ENCODE results near the gene DNAH1. TPM values are rescaled to one million over a fixed set of nuclear protein-coding genes. Genes with fewer than 3 reads are reported as not detected.

Gene DNAH1
- total RNA-seq, 4 donors from 2014 or later: 12.0 to 26.1 (median 15.5) TPM

DNA sequence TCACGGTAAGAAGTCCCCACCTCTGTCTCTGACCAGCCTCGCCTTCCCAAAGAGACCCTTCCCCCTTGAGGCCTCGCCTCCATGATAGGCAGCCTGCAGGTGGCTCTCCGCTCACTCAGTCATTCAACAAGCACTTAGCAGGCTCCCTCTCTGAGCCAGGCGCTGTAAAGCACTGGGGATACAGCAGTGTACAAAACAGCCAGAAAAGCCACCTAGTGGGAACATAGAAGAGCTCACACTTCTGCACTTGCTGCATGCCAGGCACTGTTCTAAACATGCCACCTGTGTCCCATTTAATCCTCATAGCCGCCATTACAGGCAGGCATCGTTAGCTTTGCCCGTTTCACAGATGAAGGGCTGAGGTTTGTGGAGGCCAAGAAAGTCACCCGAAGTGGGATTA, 72.8 kb downstream of the DNAH1 start:
- Histone ChIP-seq H3K27me3 (no peaks in the 10 kb centered on the region), H3K27ac (no peak overlapping the region), H3K9me3 (no peaks in the 10 kb centered on the region), H3K4me3 (no peak overlapping the region), H3K36me3 (peaks cover 0 to 91% (median 0%) of the 10 kb centered on the region in 3 donors), H3K4me1 (no peaks in the 10 kb centered on the region)
- WGBS, 2 donors: 91 to 94% methylated on average over 6 to 9 of the region's 9 CpGs
- TF ChIP-seq EP300 (IDR thresholded peaks at IDR 0.05): no peak
- no peak for TF ChIP-seq POLR2A (IDR thresholded peaks at IDR 0.05)
- TF ChIP-seq, protein P1, sequence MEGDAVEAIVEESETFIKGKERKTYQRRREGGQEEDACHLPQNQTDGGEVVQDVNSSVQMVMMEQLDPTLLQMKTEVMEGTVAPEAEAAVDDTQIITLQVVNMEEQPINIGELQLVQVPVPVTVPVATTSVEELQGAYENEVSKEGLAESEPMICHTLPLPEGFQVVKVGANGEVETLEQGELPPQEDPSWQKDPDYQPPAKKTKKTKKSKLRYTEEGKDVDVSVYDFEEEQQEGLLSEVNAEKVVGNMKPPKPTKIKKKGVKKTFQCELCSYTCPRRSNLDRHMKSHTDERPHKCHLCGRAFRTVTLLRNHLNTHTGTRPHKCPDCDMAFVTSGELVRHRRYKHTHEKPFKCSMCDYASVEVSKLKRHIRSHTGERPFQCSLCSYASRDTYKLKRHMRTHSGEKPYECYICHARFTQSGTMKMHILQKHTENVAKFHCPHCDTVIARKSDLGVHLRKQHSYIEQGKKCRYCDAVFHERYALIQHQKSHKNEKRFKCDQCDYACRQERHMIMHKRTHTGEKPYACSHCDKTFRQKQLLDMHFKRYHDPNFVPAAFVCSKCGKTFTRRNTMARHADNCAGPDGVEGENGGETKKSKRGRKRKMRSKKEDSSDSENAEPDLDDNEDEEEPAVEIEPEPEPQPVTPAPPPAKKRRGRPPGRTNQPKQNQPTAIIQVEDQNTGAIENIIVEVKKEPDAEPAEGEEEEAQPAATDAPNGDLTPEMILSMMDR (IDR thresholded peaks at IDR 0.05): no peak
- DNase-seq (ENCODE audit: low spot score in 2 of 2): no peak

DNA sequence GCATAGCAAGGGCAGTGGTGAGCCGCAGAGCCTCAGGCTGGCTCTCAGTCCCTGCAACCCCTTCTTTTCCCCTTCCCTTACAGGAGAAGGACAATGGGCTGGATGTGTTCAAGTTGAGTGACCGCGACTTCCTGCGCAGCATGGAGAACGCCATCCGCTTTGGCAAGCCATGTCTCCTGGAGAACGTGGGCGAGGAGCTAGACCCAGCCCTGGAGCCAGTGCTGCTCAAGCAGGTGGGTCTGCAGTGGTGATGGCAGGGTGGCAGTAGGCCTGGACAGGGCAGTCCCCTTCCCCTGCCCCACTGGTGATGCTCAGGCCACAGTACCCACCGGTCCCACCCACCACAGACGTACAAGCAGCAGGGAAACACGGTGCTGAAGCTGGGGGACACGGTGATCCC, 75.0 kb downstream of the DNAH1 start:
- Histone ChIP-seq H3K9me3 (no peaks in the 10 kb centered on the region), H3K36me3 (peaks cover 0 to 98% (median 0%) of the 10 kb centered on the region in 3 donors), H3K27ac (no peak overlapping the region), H3K4me1 (no peaks in the 10 kb centered on the region), H3K27me3 (no peaks in the 10 kb centered on the region), H3K4me3 (no peak overlapping the region)
- WGBS, 2 donors: 89 to 94% methylated on average over 4 to 12 of the region's 12 CpGs
- DNase-seq (ENCODE audit: low spot score in 2 of 2): no peak
- no peak for TF ChIP-seq POLR2A (IDR thresholded peaks at IDR 0.05)
- TF ChIP-seq, protein P1 (IDR thresholded peaks at IDR 0.05): no peak

DNA sequence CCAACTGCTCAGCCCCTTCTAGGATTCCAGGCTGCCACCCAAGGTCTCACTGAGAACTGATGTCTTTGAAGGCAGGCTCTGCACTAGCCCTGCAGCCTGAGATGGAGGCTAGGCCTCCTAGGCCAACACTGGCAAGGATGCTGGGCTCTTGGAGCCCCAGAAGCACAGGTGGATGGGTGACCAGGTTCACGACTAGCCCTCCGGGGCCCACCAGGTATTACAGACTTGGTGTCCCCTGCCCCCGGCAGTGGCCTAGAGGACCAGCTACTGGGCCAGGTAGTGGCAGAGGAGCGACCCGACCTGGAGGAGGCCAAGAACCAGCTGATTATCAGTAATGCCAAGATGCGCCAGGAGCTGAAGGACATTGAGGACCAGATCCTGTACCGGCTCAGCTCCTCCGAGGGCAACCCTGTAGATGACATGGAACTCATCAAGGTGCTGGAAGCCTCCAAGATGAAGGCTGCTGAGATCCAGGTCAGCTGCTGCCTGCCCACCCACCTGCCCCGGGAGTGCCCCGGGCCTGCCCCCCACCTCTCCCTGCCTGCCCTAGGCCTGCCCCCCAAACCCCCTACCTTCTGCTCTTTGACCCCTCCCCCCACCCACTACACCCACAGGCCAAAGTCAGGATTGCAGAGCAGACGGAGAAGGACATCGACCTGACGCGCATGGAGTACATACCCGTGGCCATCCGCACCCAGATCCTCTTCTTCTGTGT, 76.3 kb downstream of the DNAH1 start:
- no peak overlapping the region for H3K27ac ChIP-seq
- no peak for DNase-seq (ENCODE audit: low spot score in 2 of 2)
- no peaks in the 10 kb centered on the region for H3K4me1 ChIP-seq
- TF ChIP-seq POLR2A (IDR thresholded peaks at IDR 0.05) (no peak), EP300 (IDR thresholded peaks at IDR 0.05) (no peak)
- TF ChIP-seq, protein P1 (IDR thresholded peaks at IDR 0.05): no peak
- peaks cover 0 to 96% (median 0%) of the 10 kb centered on the region in 3 donors for H3K36me3 ChIP-seq
- WGBS, 2 donors: 91 to 95% methylated on average over 14 to 16 of the region's 16 CpGs
- no peaks in the 10 kb centered on the region for H3K9me3 ChIP-seq
- H3K4me3 ChIP-seq: no peak overlapping the region
- no peaks in the 10 kb centered on the region for H3K27me3 ChIP-seq

DNA sequence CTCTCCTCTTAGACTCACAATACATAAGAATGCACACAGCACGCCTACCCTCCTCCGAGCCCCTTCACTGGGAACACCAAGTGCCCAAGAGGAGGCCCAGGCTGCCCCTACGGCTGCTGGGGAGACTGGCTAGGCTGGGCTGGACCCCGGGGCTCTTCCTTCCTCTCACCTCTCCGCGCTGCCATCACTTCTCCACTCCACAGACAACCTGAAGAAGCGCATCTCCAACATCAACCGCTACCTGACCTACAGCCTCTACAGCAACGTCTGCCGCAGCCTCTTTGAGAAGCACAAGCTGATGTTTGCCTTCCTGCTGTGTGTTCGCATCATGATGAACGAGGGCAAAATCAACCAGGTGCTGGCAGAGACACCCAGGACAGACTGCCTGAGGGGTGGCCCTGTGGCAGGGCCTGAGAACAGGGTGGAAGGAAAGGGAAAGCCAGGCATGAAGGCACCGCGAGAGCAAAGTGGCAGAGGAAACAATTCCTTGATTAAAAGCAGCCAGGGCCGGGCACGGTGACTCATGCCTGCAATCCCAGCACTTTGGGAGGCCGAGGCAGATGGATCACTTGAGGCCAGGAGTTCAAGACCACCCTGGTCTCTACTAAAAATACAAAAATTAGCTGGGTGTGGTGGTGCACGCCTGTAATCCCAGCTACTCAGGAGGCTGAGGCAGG, 77.2 kb downstream of the DNAH1 start:
- Histone ChIP-seq H3K36me3 (peaks cover 0 to 93% (median 0%) of the 10 kb centered on the region in 3 donors), H3K4me3 (no peak overlapping the region), H3K4me1 (no peaks in the 10 kb centered on the region), H3K9me3 (no peaks in the 10 kb centered on the region), H3K27me3 (no peaks in the 10 kb centered on the region), H3K27ac (no peak overlapping the region)
- DNase-seq (ENCODE audit: low spot score in 2 of 2): no peak
- WGBS, 2 donors: 87 to 89% methylated on average over 18 of the region's 18 CpGs
- TF ChIP-seq, protein P1 (IDR thresholded peaks at IDR 0.05): no peak
- TF ChIP-seq POLR2A (IDR thresholded peaks at IDR 0.05) (no peak), EP300 (IDR thresholded peaks at IDR 0.05) (no peak)

DNA sequence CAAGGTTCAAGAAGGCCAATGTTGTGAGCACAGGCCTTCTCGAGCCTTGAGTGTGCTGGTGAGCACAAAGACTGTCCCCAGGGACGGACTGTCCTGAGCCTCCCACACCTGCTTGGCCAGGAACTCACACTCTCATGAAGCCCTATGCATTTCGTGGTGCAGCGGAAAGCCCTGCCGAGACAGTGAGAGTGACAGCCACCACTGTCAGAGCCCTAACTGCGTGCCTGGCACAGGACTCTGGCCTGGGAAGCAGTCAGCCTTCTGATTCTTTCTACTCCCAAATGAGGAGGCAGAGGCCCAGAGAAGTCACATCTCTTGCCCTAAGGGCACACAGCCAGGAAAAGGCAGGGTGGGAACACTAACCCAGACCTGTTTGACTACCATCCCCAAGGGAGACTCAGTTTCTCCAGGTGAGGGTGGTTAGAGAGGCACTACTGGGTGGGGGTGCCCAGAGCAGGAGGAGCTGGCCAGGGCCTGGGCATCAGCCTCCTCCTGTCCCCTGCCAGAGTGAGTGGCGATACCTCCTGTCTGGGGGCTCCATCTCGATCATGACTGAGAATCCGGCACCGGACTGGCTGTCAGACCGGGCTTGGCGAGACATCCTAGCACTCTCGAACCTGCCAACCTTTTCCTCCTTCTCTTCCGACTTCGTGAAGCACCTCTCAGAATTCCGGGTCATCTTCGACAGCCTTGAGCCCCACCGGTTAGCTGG, 78.0 kb downstream of the DNAH1 start:
- Histone ChIP-seq H3K4me3 (no peak overlapping the region), H3K36me3 (peaks cover 0 to 93% (median 0%) of the 10 kb centered on the region in 3 donors), H3K27ac (no peak overlapping the region), H3K27me3 (no peaks in the 10 kb centered on the region), H3K9me3 (no peaks in the 10 kb centered on the region), H3K4me1 (no peaks in the 10 kb centered on the region)
- TF ChIP-seq EP300 (IDR thresholded peaks at IDR 0.05) (no peak), POLR2A (IDR thresholded peaks at IDR 0.05) (no peak)
- TF ChIP-seq, protein P1 (IDR thresholded peaks at IDR 0.05): no peak
- WGBS, 2 donors: 90 to 91% methylated on average over 18 of the region's 18 CpGs
- no peak for DNase-seq (ENCODE audit: low spot score in 2 of 2)
